GM12878 (cell line): ENCODE results near the gene GRIPAP1. TPM values are rescaled to one million over a fixed set of nuclear protein-coding genes. Genes with fewer than 3 reads are reported as not detected.

Source experiments
- ATAC-seq: fragments of 200-7000 bp; cut with Tn5 transposase; 3 replicates; pipeline ENCODE4 v1.9.1; 2020; ENCODE audit warnings: mild to moderate bottlenecking, moderate library complexity
- BruUV-seq: library from RNA; stranded (reverse); fragments of 400-500 nt; replicated peaks from 2 replicates; lab custom pipeline; 2021; lab: Mats Ljungman, UMichigan
- CTCF ChIA-PET: fragments of 300-600 bp; sonication (Branson Sonifier 250); formaldehyde crosslinking; extraction: SDS; loops from one replicate; lab custom pipeline; 2021; ENCODE audit warnings: inconsistent platforms; lab: Yijun Ruan, JAX
- POLR2A ChIA-PET: fragments of 350-600 bp; formaldehyde crosslinking; extraction: SDS; loops from one replicate; lab custom pipeline; 2021; ENCODE audit warnings: inconsistent platforms; lab: Charles Lee
- RAD21 ChIA-PET: fragments of 300-600 bp; sonication (Branson Sonifier 250); formaldehyde crosslinking; loops from one replicate; lab custom pipeline; 2023; ENCODE audit warnings: antibody characterized with exemption; ENCODE audit not compliant: unreplicated experiment; lab: Charles Lee
- SMC1A ChIA-PET: fragments of 300-600 bp; sonication (Branson Sonifier 250); formaldehyde crosslinking; loops from one replicate; lab custom pipeline; 2023; ENCODE audit not compliant: unreplicated experiment, uncharacterized antibody; lab: Charles Lee
- DNase-seq: peaks from one replicate; pipeline ENCODE4 v3.0.0-alpha.2; 2011; ENCODE audit warnings: low read depth, low spot score
- FAIRE-seq: peaks from 3 replicates; lab custom pipeline; 2011; peaks lifted over from hg19 to GRCh38; lab: Jason Lieb, UNC
- H2AFZ ChIP-seq: 2 replicates; pipeline ENCODE4 v1.6.0; 2011; ENCODE audit warnings: low read depth, low read length, control low read depth; ENCODE audit not compliant: control insufficient read depth
- H3K27ac ChIP-seq: 2 replicates; pipeline ENCODE4 v1.5.1; 2011; ENCODE audit warnings: control low read depth; ENCODE audit not compliant: control insufficient read depth, insufficient read depth
- H3K27me3 ChIP-seq, 2 experiments: replicated peaks in 1 of 2; 2 replicates each; pipeline versions ENCODE4 v1.6.0 to v1.6.1; 2011; ENCODE audit warnings: low read length in 1 of 2; ENCODE audit not compliant: control insufficient read depth in 2 of 2, insufficient read depth in 2 of 2
- H3K36me3 ChIP-seq, 2 experiments: 2 replicates each; pipeline ENCODE4 v1.5.1; 2011; ENCODE audit warnings: low read length in 1 of 2; ENCODE audit not compliant: control insufficient read depth in 2 of 2, insufficient read depth in 2 of 2
- H3K4me1 ChIP-seq: 2 replicates; pipeline ENCODE4 v1.6.1; 2011; ENCODE audit warnings: mild to moderate bottlenecking, low read length, moderate library complexity, mixed read lengths; ENCODE audit not compliant: control insufficient read depth, insufficient read depth
- H3K4me2 ChIP-seq: 2 replicates; pipeline ENCODE4 v1.6.0; 2011; ENCODE audit warnings: control low read depth; ENCODE audit not compliant: control insufficient read depth, insufficient read depth
- H3K4me3 ChIP-seq: fragments of 200-600 bp; sonication (generic); 2 replicates; pipeline ENCODE4 v1.5.1; 2016
- H3K79me2 ChIP-seq: 2 replicates; pipeline ENCODE4 v1.6.0; 2011; ENCODE audit warnings: low read length; ENCODE audit not compliant: control insufficient read depth, insufficient read depth
- H3K9ac ChIP-seq: 2 replicates; pipeline ENCODE4 v1.8.0; 2011; ENCODE audit warnings: low read length, control low read depth, mixed read lengths; ENCODE audit not compliant: control insufficient read depth, insufficient read depth
- H3K9me3 ChIP-seq: replicated peaks from 3 replicates; pipeline ENCODE4 v1.5.1; 2011; ENCODE audit warnings: mild to moderate bottlenecking, low read length; ENCODE audit not compliant: control insufficient read depth, insufficient read depth
- H4K20me1 ChIP-seq: 2 replicates; pipeline ENCODE4 v1.6.0; 2011; ENCODE audit not compliant: control insufficient read depth, insufficient read depth
- ATF7 ChIP-seq: fragments of 450-650 bp; IDR thresholded peaks from 2 replicates; pipeline ENCODE4 v1.6.1; 2016; ENCODE audit warnings: low read depth, mild to moderate bottlenecking
- BCL11A ChIP-seq: IDR thresholded peaks from 2 replicates; pipeline ENCODE4 v1.6.1; 2011; ENCODE audit warnings: low read depth, low read length
- CBX3 ChIP-seq: fragments of 200-600 bp; sonication (generic); IDR thresholded peaks from 2 replicates; pipeline ENCODE4 v1.6.1; 2016; ENCODE audit warnings: low read depth, borderline replicate concordance
- CHD2 ChIP-seq: IDR thresholded peaks from 2 replicates; pipeline ENCODE4 v1.6.1; 2011; ENCODE audit warnings: low read depth, low read length, improper control_type of control experiment, borderline replicate concordance
- CREB1 ChIP-seq: IDR thresholded peaks from 2 replicates; pipeline ENCODE4 v1.6.1; 2012; ENCODE audit warnings: low read depth, mild to moderate bottlenecking, inconsistent platforms
- EED ChIP-seq: sonication (generic); IDR thresholded peaks from 2 replicates; pipeline ENCODE4 v1.6.1; 2016; ENCODE audit warnings: antibody characterized with exemption, low read depth
- EGR1 ChIP-seq, 2 experiments: IDR thresholded peaks; 1 replicate in 1 of 2; 2 replicates in 1 of 2; pipeline ENCODE4 v1.6.1; 2011 to 2012; ENCODE audit warnings: low read depth in 2 of 2, low read length in 2 of 2, borderline replicate concordance in 1 of 2, mild to moderate bottlenecking in 1 of 2, moderate library complexity in 1 of 2
- ETV6 ChIP-seq, 2 experiments: fragments of 450-650 bp in 1 of 2; IDR thresholded peaks in 1 of 2; conservative IDR thresholded peaks in 1 of 2; 2 replicates each; pipeline ENCODE4 v1.6.1; 2014; ENCODE audit warnings: antibody characterized with exemption in 1 of 2, borderline replicate concordance in 1 of 2, low read depth in 1 of 2, mild to moderate bottlenecking in 1 of 2, moderate library complexity in 1 of 2
- IRF5 ChIP-seq: fragments of 450-650 bp; IDR thresholded peaks from 2 replicates; pipeline ENCODE4 v1.6.1; 2017; ENCODE audit warnings: borderline replicate concordance
- JUNB ChIP-seq: IDR thresholded peaks from 2 replicates; pipeline ENCODE4 v1.6.1; 2016; ENCODE audit warnings: antibody characterized with exemption, mild to moderate bottlenecking
- KLF5 ChIP-seq: fragments of 450-650 bp; IDR thresholded peaks from 2 replicates; pipeline ENCODE4 v1.6.1; 2014; ENCODE audit warnings: mild to moderate bottlenecking; ENCODE audit not compliant: partially characterized antibody
- LARP7 ChIP-seq: fragments of 450-650 bp; IDR thresholded peaks from 2 replicates; pipeline ENCODE4 v1.6.1; 2017; ENCODE audit warnings: mild to moderate bottlenecking
- MEF2A ChIP-seq: IDR thresholded peaks from 2 replicates; pipeline ENCODE4 v1.6.1; 2011; ENCODE audit warnings: low read depth, mild to moderate bottlenecking, low read length, moderate library complexity; ENCODE audit not compliant: insufficient read depth
- MEF2B ChIP-seq: fragments of 450-650 bp; IDR thresholded peaks from 2 replicates; pipeline ENCODE4 v1.6.1; 2018; ENCODE audit warnings: mild to moderate bottlenecking, moderate library complexity; ENCODE audit not compliant: partially characterized antibody, poor library complexity, severe bottlenecking
- MTA2 ChIP-seq: fragments of 450-650 bp; IDR thresholded peaks from 2 replicates; pipeline ENCODE4 v1.6.1; 2016; ENCODE audit warnings: low read depth, mild to moderate bottlenecking, moderate library complexity
- MTA3 ChIP-seq: IDR thresholded peaks from 2 replicates; pipeline ENCODE4 v1.6.1; 2012; ENCODE audit warnings: low read length, inconsistent platforms, borderline replicate concordance
- PML ChIP-seq: IDR thresholded peaks from 2 replicates; pipeline ENCODE4 v1.6.1; 2012; ENCODE audit warnings: low read length, inconsistent platforms
- POLR2AphosphoS5 ChIP-seq: IDR thresholded peaks from 2 replicates; pipeline ENCODE4 v1.6.1; 2011; ENCODE audit warnings: mild to moderate bottlenecking, low read length, inconsistent platforms
- SMAD5 ChIP-seq: IDR thresholded peaks from 2 replicates; pipeline ENCODE4 v1.6.1; 2016; ENCODE audit warnings: antibody characterized with exemption, low read depth
- YBX1 ChIP-seq: fragments of 450-650 bp; IDR thresholded peaks from 2 replicates; pipeline ENCODE4 v1.6.1; 2016; ENCODE audit warnings: antibody characterized with exemption
- WGBS: methylation state at CpG from one replicate; pipeline ENCODE4 v1.1.6; 2016; ENCODE audit warnings: low lambda C conversion rate; ENCODE audit not compliant: insufficient replicate concordance, insufficient coverage; ENCODE audit errors: missing lambda C conversion rate; 5-methylcytosine and 5-hydroxymethylcytosine counted together
- in situ Hi-C: fragments of 300-500 bp; cut with MboI; formaldehyde crosslinking; loops from 9 replicates; pipeline ENCODE4 v1.14.3; 2018; ENCODE audit warnings: mixed read lengths
- intact Hi-C: fragments of 100-400 bp; cut with micrococcal nuclease; formaldehyde crosslinking; loops from one replicate; pipeline ENCODE4 v1.14.2; 2022; ENCODE audit not compliant: unreplicated experiment
- polyA plus RNA-seq, 11 experiments: library from polyadenylated mRNA; depleted of rRNA in 4 of 11; unstranded in 6 of 11; stranded (reverse) in 5 of 11; fragments of >200 nt; fragmentation: Nextera tagmentation in 4 of 11; fragmentation: Illumina TruSeq in 1 of 11; extraction: Ambion mirVana in 4 of 11; extraction: Trizol in 1 of 11; gene quantifications; 1 replicate in 1 of 11; 2 replicates in 10 of 11; pipeline versions ENCODE4 v1.2.1 to v1.2.3, GENCODE V29; 2011 to 2016; ENCODE audit warnings: inconsistent platforms in 2 of 11, missing spikeins in 2 of 11, low read depth in 1 of 11
- total RNA-seq, 4 experiments: library from RNA; depleted of rRNA in 3 of 4; stranded (reverse); fragments of >200 nt in 3 of 4; fragmentation: Illumina TruSeq in 1 of 4; extraction: Trizol in 1 of 4; gene quantifications; 2 replicates each; pipeline versions ENCODE4 v1.2.1 to v1.2.3, GENCODE V29; 2013 to 2021

The GRIPAP1 gene
- total and polyA plus RNA-seq, 10 of the 15 experiments (the other 5 are each of a cell fraction or from before 2014, with no cell fraction given): 4.2 to 44.7 (median 25.8) TPM

- no peak overlapping the region for H3K4me3 ChIP-seq
- H3K9me3 ChIP-seq: no peaks in the 10 kb centered on the region
- WGBS: 69% methylated on average over 1 of the region's 1 CpG
- ChIA-PET RAD21 (no interaction called here), CTCF (interaction anchor here (0.6 kb wide), 1 partner anchor 349 kb away, joined by 3 read pairs; no protein-coding TSS in a partner anchor), SMC1A (no interaction called here), POLR2A (no interaction called here)
- H3K27ac ChIP-seq: no peak overlapping the region
- ATAC-seq: no peak
- no peak for DNase-seq
- H3K27me3 ChIP-seq: no peaks in the 10 kb centered on the region
- H3K4me1 ChIP-seq: no peaks in the 10 kb centered on the region; the same call in none of the 2 replicates
- H3K9ac ChIP-seq: no peak overlapping the region
- in situ Hi-C loops: no loop called here
- peaks cover 15% of the 10 kb centered on the region for H3K79me2 ChIP-seq
- no TSS peak for BruUV-seq
- peaks cover 0 to 18% of the 10 kb centered on the region in 2 experiments; a peak in 3 of 4 replicates for H3K36me3 ChIP-seq
- no peak overlapping the region for H2AFZ ChIP-seq
- H4K20me1 ChIP-seq: no peaks in the 10 kb centered on the region; the same call in 1 of the 2 replicates
- FAIRE-seq: no peak
- intact Hi-C loops: no loop called here
- TF ChIP-seq BCL11A: no peak
- no peak for TF ChIP-seq POLR2AphosphoS5
- TF ChIP-seq JUNB: no peak
- TF ChIP-seq PML: no peak
- no peak for TF ChIP-seq MTA3
- no peak for TF ChIP-seq KLF5
- TF ChIP-seq ETV6 (conservative IDR thresholded peaks at IDR 0.05 in 1 of 2, IDR thresholded peaks at IDR 0.05 in 1 of 2; ENCODE audit: borderline replicate concordance in 1 of 2, low read depth in 1 of 2): no peak
- no peak overlapping the region for H3K4me2 ChIP-seq
Measured at GRCh38 chrX:48997865-48998264, 4.2 kb downstream of the GRIPAP1 start.

GRCh38 chrX:48997455-48997854, 4.6 kb downstream of the GRIPAP1 start:
- no peak for ATAC-seq
- intact Hi-C loops: no loop called here
- TF ChIP-seq CHD2 (no peak), KLF5 (no peak), EGR1 (IDR thresholded peaks at IDR 0.05; ENCODE audit: borderline replicate concordance in 1 of 2, low read depth in 2 of 2, low read length in 2 of 2) (no peak), ATF7 (no peak), LARP7 (no peak), SMAD5 (no peak), POLR2AphosphoS5 (no peak), YBX1 (no peak), MEF2A (no peak), EED (no peak), IRF5 (no peak), MTA2 (no peak), CREB1 (no peak), MEF2B (no peak), CBX3 (no peak)

More at GRCh38 chrX:48997455-48997854, 4.6 kb downstream of the GRIPAP1 start:
- Histone ChIP-seq H3K36me3 (peaks cover 0 to 18% of the 10 kb centered on the region in 2 experiments; a peak in 3 of 4 replicates), H3K9me3 (no peaks in the 10 kb centered on the region), H3K4me2 (no peak overlapping the region), H2AFZ (no peak overlapping the region), H3K9ac (no peak overlapping the region), H3K27ac (no peak overlapping the region), H4K20me1 (no peaks in the 10 kb centered on the region; the same call in 1 of the 2 replicates), H3K4me1 (no peaks in the 10 kb centered on the region; the same call in none of the 2 replicates), H3K27me3 (no peaks in the 10 kb centered on the region), H3K4me3 (no peak overlapping the region), H3K79me2 (peaks cover 15% of the 10 kb centered on the region)
- ChIA-PET RAD21 (no interaction called here), POLR2A (no interaction called here), CTCF (no interaction called here), SMC1A (no interaction called here)
- FAIRE-seq (no peak), DNase-seq (no peak)
- 40% methylated on average over 3 of the region's 3 CpGs for WGBS
- BruUV-seq: no TSS peak
- in situ Hi-C loops: no loop called here
